Measurements from ENCODE around the gene THEMIS2. TPM values are rescaled to one million over a fixed set of nuclear protein-coding genes. Genes with fewer than 3 reads are reported as not detected.

The THEMIS2 gene
- polyA plus RNA-seq, 3 donors = 306 to 618 (median 344) TPM

DNA sequence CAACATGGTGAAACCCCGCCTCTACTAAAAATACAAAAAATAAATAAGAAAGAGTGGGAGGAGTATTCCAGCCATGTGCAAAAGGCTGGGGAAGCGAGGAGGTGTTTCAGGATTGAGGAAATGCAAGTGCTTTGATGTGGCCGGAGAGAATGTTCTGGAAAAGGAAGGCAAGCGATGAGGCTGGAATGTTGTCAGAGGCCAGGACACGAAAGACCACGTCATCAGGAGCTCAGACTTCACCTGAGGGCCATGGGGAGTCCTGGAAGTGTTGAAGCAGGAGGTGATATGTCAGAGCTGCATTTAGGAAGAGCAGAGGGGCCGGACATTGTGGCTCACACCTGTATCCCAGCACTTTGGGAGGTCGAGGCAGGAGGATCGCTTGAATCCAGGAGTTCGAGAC is 10.9 kb upstream of the THEMIS2 start:
- H3K27me3 ChIP-seq (ENCODE audit: control insufficient read depth in 2 of 2, insufficient read depth in 2 of 2, low read length in 2 of 2) = no peaks in the 10 kb centered on the region
- Mint-ChIP-seq H3K9me3 (peaks cover 0 to 2% (median 0%) of the 10 kb centered on the region in 7 donors), H3K36me3 (peaks cover 10 to 11% of the 10 kb centered on the region in 2 donors), H3K4me3 (peak overlapping the region in 1 of 2 donors; percentile 59), H3K4me1 (peaks cover 85% of the 10 kb centered on the region), H3K27ac (peak overlapping the region in 6 of 7 donors; percentile 65 to 100 (median 99)), H3K27me3 (ENCODE audit: low read depth in 3 of 3) (peaks cover 0 to 5% (median 0%) of the 10 kb centered on the region in 3 donors)
- no peak for DNase-seq
- no peaks in the 10 kb centered on the region for H3K9me3 ChIP-seq (replicated peaks in 1 of 2; ENCODE audit: control insufficient read depth in 1 of 2, insufficient read depth in 1 of 2, low read length in 2 of 2)
- no peak overlapping the region for H2AFZ ChIP-seq (ENCODE audit: insufficient read depth, low read depth, low read length, poor library complexity, severe bottlenecking)
- H3K79me2 ChIP-seq (ENCODE audit: insufficient read depth, low read length) = peaks cover 40% of the 10 kb centered on the region
- TF ChIP-seq, protein P1, sequence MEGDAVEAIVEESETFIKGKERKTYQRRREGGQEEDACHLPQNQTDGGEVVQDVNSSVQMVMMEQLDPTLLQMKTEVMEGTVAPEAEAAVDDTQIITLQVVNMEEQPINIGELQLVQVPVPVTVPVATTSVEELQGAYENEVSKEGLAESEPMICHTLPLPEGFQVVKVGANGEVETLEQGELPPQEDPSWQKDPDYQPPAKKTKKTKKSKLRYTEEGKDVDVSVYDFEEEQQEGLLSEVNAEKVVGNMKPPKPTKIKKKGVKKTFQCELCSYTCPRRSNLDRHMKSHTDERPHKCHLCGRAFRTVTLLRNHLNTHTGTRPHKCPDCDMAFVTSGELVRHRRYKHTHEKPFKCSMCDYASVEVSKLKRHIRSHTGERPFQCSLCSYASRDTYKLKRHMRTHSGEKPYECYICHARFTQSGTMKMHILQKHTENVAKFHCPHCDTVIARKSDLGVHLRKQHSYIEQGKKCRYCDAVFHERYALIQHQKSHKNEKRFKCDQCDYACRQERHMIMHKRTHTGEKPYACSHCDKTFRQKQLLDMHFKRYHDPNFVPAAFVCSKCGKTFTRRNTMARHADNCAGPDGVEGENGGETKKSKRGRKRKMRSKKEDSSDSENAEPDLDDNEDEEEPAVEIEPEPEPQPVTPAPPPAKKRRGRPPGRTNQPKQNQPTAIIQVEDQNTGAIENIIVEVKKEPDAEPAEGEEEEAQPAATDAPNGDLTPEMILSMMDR (IDR thresholded peaks at IDR 0.05) = no peak
- no peaks in the 10 kb centered on the region for H3K36me3 ChIP-seq (replicated peaks in 1 of 2; ENCODE audit: control insufficient read depth in 1 of 2, insufficient read depth in 2 of 2, low read length in 2 of 2)
- no peak overlapping the region for H3K4me2 ChIP-seq (replicated peaks; ENCODE audit: extremely low read depth, low read length, poor library complexity, severe bottlenecking)
- intact Hi-C loops (cut with micrococcal nuclease) = loop anchor here in 1 of 2 donors (5.0 kb wide), 1 partner anchor 41 kb away; no protein-coding TSS in a partner anchor
- peaks cover 80 to 85% of the 10 kb centered on the region in 2 donors for H3K4me1 ChIP-seq (ENCODE audit: control insufficient read depth in 1 of 2, insufficient read depth in 2 of 2, low read length in 2 of 2)
- no peak overlapping the region for H3K4me3 ChIP-seq (replicated peaks in 1 of 3; ENCODE audit: low read depth in 2 of 3, low read length in 3 of 3)
- WGBS (ENCODE audit: insufficient coverage) = 93% methylated on average over 8 of the region's 10 CpGs
- peak overlapping the region; percentile 4 to 73 for H3K27ac ChIP-seq (ENCODE audit: low read depth in 1 of 2, low read length in 2 of 2)
- no peak overlapping the region for H3K9ac ChIP-seq (ENCODE audit: insufficient read depth, low read length, poor library complexity, severe bottlenecking)
- no peaks in the 10 kb centered on the region for H4K20me1 ChIP-seq (ENCODE audit: insufficient read depth, low read length)

DNA sequence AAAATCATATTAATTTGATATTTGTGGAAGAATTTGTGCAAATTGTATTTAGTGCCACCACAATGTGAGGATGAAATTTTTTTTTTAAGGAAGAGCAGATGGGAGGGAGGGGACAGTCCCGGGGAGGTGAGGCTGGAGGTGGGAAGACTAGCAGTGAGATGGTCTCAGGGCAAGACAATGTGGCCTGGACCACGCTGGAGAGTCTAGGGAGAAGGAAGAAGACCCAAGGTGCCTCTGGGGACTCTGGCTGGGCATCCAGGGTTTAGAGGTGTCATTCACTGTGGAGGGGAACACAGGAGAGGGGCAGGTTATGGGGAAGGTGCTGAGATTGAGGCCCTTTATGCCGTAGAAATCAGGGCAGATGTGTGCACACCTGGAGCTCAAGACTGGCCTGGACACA is 10.3 kb upstream of the THEMIS2 start:
- peak overlapping the region; percentile 98 to 100 (median 99) for H3K27ac Mint-ChIP-seq
- H3K4me3 Mint-ChIP-seq = peak overlapping the region; percentile 70 to 78
- H3K27ac ChIP-seq (ENCODE audit: low read depth in 1 of 2, low read length in 2 of 2) = peak overlapping the region; percentile 91 to 100
- H3K4me3 ChIP-seq (replicated peaks in 1 of 3; ENCODE audit: low read depth in 2 of 3, low read length in 3 of 3) = peak overlapping the region in 2 of 3 experiments; percentile 37 to 69
- H4K20me1 ChIP-seq (ENCODE audit: insufficient read depth, low read length) = no peaks in the 10 kb centered on the region
- 94% methylated on average over 2 of the region's 3 CpGs for WGBS (ENCODE audit: insufficient coverage)
- H3K27me3 Mint-ChIP-seq (ENCODE audit: low read depth in 3 of 3) = peaks cover 0 to 5% (median 0%) of the 10 kb centered on the region in 3 donors
- no peak overlapping the region for H2AFZ ChIP-seq (ENCODE audit: insufficient read depth, low read depth, low read length, poor library complexity, severe bottlenecking)
- DNase-seq = no peak
- intact Hi-C loops (cut with micrococcal nuclease) = loop anchor here in 1 of 2 donors (5.0 kb wide), 1 partner anchor 40 kb away; no protein-coding TSS in a partner anchor
- peaks cover 10 to 11% of the 10 kb centered on the region in 2 donors for H3K36me3 Mint-ChIP-seq
- H3K79me2 ChIP-seq (ENCODE audit: insufficient read depth, low read length) = peaks cover 40% of the 10 kb centered on the region
- H3K9me3 Mint-ChIP-seq = peaks cover 0 to 2% (median 0%) of the 10 kb centered on the region in 7 donors
- peak overlapping the region; percentile 79 for H3K9ac ChIP-seq (ENCODE audit: insufficient read depth, low read length, poor library complexity, severe bottlenecking)
- H3K4me1 Mint-ChIP-seq = peaks cover 90% of the 10 kb centered on the region
- no peaks in the 10 kb centered on the region for H3K9me3 ChIP-seq (replicated peaks in 1 of 2; ENCODE audit: control insufficient read depth in 1 of 2, insufficient read depth in 1 of 2, low read length in 2 of 2)
- H3K27me3 ChIP-seq (ENCODE audit: control insufficient read depth in 2 of 2, insufficient read depth in 2 of 2, low read length in 2 of 2) = no peaks in the 10 kb centered on the region
- H3K36me3 ChIP-seq (replicated peaks in 1 of 2; ENCODE audit: control insufficient read depth in 1 of 2, insufficient read depth in 2 of 2, low read length in 2 of 2) = no peaks in the 10 kb centered on the region
- TF ChIP-seq, protein P1 (IDR thresholded peaks at IDR 0.05) = no peak
- H3K4me2 ChIP-seq (replicated peaks; ENCODE audit: extremely low read depth, low read length, poor library complexity, severe bottlenecking) = peak overlapping the region; percentile 73
- H3K4me1 ChIP-seq (ENCODE audit: control insufficient read depth in 1 of 2, insufficient read depth in 2 of 2, low read length in 2 of 2) = peaks cover 86 to 91% of the 10 kb centered on the region in 2 donors

All from CD14-positive monocyte (primary cell).